Right cardiac atrium (tissue), 5 donors: Measurements from ENCODE around the gene HCN4. TPM values are rescaled to one million over a fixed set of nuclear protein-coding genes. Genes with fewer than 3 reads are reported as not detected.

Experiments
- ATAC-seq, 2 donors: fragments of 200-7000 bp; cut with Tn5 transposase; one replicate each; pipeline versions ENCODE4 v1.8.0 to v1.9.1; 2020; ENCODE audit warnings: moderate library complexity in 2 of 2, mild to moderate bottlenecking in 1 of 2
- DNase-seq, 3 donors: peaks; one replicate each; pipeline ENCODE4 v3.0.0-alpha.2; 2020
- H3K27ac ChIP-seq: one replicate; pipeline ENCODE4 v1.5.1; 2013; ENCODE audit warnings: mild to moderate bottlenecking, low read length, control low read depth, moderate library complexity
- H3K27me3 ChIP-seq: one replicate; pipeline ENCODE4 v1.6.1; 2013; ENCODE audit not compliant: control insufficient read depth, insufficient read depth
- H3K4me1 ChIP-seq: one replicate; pipeline ENCODE4 v1.6.1; 2013; ENCODE audit warnings: low read length; ENCODE audit not compliant: control insufficient read depth, insufficient read depth
- H3K4me3 ChIP-seq: one replicate; pipeline ENCODE4 v1.5.1; 2013; ENCODE audit warnings: low read length, control low read depth
- H3K9me3 ChIP-seq: one replicate; pipeline ENCODE4 v1.6.1; 2013; ENCODE audit warnings: low read length; ENCODE audit not compliant: control insufficient read depth
- WGBS: extraction: QIAGEN DNeasy Blood & Tissue Kit; methylation state at CpG from one replicate; pipeline ENCODE4 v1.1.7; 2013; 5-methylcytosine and 5-hydroxymethylcytosine counted together
- intact Hi-C, 4 donors: fragments of 100-400 bp; cut with DNase I; formaldehyde crosslinking; loops; one replicate each; pipeline versions ENCODE4 v1.11.0 to v1.14.0; 2022 to 2023
- polyA plus RNA-seq: library from polyadenylated mRNA; stranded (reverse); fragments of 200-250 nt; gene quantifications from one replicate; pipeline ENCODE4 v1.2.3, GENCODE V29; 2013
- total RNA-seq, 4 donors: library from RNA; stranded (reverse); fragmentation: NEBNext Ultra II Directional; extraction: Animal tissue kit (Norgen Biotek cat#: 25700); gene quantifications; one replicate each; pipeline ENCODE4 v1.2.1, GENCODE V29; 2021
- donor health status: healthy with polysubstance abuse.
- donor health status: DM: no; HTN: yes; CAD: no.
- donor health status: DM: no; HTN: no; CAD: no.
- donor health status: DM: no; HTN: yes; CAD: no; lungs with severe emphysema.
- donor health status: DM: yes; HTN: yes; CAD: no.

The HCN4 gene
- total and polyA plus RNA-seq, 5 donors: 25.7 to 61.7 (median 46.2) TPM

DNA sequence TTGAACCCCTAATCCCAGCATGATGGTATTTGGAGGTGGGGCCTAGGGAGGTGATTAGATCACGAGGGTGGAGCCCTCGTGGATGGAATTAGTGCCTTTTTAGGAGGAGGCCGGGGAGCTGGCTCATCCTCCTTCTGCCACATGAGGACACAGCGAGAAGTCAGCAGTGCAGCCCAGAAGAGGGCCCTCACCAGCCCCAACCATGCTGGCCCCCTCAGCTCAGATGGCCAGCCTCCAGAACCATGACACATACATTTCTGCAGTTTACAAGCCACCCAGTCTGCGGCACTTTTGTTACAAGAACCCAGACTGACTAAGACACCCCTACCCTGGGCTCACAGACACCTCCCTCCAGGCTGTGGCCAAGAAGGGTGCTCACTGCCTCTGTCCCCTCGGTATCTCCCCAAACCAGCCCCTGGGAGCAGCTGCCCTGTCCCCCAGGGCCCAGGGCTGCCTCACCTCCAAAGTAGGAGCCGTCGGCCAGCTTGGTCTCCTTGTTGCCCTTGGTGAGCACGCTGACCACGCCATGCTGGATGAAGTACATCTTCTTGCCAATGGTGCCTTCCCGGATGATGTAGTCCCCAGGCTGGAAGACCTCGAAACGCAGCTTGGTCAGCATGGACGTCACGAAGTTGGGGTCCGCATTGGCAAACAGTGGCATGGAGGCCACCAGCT lies 44.1 kb downstream of the HCN4 start:
- 88% methylated on average over 16 of the region's 16 CpGs for WGBS
- no peaks in the 10 kb centered on the region for H3K9me3 ChIP-seq
- H3K4me1 ChIP-seq: no peaks in the 10 kb centered on the region
- no peak overlapping the region for H3K4me3 ChIP-seq
- peak in 1 of 3 donors; percentile 42 for DNase-seq
- intact Hi-C loops: no loop called here
- H3K27ac ChIP-seq: no peak overlapping the region
- ATAC-seq: peak in 1 of 2 donors; percentile 17
- H3K27me3 ChIP-seq: no peaks in the 10 kb centered on the region

DNA sequence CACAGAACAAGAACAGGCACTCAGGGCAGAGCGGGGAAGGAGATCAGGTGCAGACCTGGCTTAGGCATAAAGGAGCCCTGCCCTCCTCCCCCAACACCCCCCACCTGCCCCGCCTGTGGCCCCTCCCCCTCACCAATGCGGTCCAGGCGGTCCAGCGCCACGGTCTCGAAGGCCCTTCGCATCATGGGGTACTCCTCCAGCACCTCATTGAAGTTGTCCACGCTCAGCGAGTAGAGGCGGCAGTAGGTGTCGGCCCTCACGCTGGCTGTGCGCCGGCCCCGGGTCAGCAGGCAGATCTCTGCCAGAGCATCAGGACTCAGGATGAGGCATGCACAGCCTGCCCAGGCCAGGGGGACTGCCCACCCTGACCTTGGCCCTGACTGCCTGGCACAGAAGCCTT lies 44.8 kb downstream of the HCN4 start:
- 82% methylated on average over 16 of the region's 16 CpGs for WGBS
- no peak overlapping the region for H3K4me3 ChIP-seq

DNA sequence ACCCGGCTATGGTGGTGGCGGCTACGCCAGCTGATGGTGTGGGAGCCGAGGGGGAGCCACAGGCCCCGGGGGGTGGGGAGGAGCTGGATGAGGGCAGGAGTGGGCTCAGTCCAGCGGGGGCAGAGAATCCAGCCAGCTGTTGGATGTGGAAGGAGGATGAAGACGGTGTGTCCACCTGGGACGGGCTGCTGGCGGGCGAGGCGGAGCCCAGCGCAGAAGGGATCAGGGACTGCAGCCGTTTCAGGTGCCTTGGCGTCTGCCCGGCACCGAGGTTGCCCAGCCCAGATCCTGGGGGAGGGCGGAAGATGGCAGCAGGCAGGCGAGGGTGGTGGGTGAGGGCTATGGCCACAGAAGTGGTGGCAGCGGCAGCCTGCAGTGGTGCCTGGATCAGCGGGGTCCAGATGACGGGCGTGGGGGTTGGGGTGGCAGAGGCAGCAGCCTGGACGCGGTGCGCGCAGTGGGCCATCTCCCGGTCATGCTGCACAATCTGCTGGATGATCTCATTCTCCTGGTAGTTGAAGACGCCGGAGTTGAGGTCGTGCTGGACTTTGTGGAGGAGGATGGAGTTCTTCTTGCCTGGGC lies 45.3 kb downstream of the HCN4 start:
- no peak overlapping the region for H3K27ac ChIP-seq
- intact Hi-C loops: no loop called here
- peak in 1 of 3 donors; percentile 41 for DNase-seq
- H3K9me3 ChIP-seq: no peaks in the 10 kb centered on the region
- 85% methylated on average over 30 of the region's 30 CpGs for WGBS
- H3K27me3 ChIP-seq: no peaks in the 10 kb centered on the region
- ATAC-seq: no peak
- H3K4me1 ChIP-seq: no peaks in the 10 kb centered on the region
- no peak overlapping the region for H3K4me3 ChIP-seq

More for the DNA sequence above, 44.8 kb downstream of the HCN4 start:
- peak; percentile 56 to 58 for ATAC-seq
- Histone ChIP-seq H3K9me3 (no peaks in the 10 kb centered on the region), H3K27me3 (no peaks in the 10 kb centered on the region), H3K27ac (no peak overlapping the region), H3K4me1 (no peaks in the 10 kb centered on the region)
- intact Hi-C loops: no loop called here
- DNase-seq: peak in 2 of 3 donors; percentile 80 to 82

DNA sequence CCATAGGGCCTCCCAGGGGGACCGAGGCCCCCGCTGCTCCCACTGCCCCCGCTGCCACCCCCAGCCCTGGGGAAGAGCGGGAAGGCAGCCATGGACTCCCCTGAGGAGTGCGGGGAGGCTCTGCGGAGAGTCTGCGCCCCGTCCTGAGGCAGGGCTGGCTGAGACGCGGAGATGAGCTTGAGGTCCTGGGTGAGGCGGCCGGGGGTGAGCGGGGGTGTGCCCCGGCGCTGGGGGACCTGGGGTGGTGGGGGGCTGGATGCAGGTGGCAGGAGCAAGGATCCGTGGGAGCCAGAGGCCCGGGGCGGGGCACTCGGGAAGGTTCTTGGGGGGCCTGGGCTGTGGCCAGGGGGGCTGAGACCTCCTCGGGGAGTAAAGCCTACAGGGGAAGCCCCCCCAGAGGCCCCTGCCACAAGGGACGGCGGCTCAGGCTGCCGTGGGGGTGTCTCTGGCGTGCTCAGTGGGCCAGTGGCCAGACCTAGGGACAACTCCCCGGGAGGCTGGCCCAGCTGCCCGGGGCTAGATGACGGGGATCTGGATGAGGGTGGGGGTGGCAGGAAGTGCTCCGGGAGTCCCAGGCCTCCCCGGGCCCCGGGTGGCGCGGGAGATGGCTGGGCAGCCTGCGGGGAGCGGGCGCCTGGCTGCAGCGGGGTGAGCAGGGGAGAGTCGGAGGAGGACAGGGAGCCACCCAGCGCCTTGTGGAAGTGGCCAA lies 45.9 kb downstream of the HCN4 start:
- Histone ChIP-seq H3K4me3 (no peak overlapping the region), H3K27ac (no peak overlapping the region), H3K27me3 (no peaks in the 10 kb centered on the region), H3K4me1 (no peaks in the 10 kb centered on the region), H3K9me3 (no peaks in the 10 kb centered on the region)
- peak in 1 of 3 donors; percentile 49 for DNase-seq
- intact Hi-C loops: no loop called here
- WGBS: 80% methylated on average over 38 of the region's 38 CpGs
- no peak for ATAC-seq

DNA sequence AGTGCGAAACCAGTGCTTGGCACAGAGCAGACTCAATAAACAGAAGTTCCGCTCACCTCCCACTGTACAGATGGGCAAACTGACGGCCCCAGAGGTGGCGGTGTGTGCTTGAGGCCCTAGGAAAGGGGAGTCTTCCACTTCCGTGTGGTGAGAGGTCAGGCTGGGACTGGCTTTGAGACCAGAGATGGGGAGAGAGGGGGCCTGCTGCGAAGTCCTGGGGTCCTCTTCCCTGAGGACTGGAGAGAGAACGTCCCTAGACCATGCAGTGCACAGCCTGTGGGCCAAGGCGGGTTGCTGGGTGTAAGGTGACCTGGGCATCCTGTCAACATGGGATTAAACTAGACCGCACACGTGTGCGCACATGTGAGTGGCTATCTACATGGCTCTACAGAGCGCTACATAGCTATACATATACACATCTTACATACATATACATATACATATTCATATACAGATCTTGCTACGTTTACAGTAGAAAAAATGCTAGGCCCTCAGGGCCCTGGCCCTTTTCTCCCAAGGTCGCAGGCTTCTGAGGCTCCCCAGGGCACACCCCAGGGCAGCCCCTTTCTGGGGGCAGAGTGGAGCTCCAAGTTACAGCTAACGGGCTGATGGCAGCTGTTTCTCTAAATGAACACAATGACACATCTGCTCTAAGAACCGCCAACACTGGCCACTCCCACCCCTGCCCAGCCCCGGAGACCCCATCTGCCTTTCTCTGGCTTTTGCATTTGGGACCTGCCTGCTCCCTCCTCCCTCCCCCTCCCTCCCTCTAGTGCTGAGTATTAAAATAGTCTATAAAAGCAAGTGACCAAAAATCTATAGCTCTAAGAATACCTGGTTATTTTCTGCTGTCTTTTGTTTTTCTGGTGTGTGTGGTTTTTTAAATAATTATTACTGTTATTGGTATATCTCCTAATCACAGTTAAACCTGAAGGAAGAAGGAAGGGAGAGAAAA lies 47.0 kb downstream of the HCN4 start:
- no peak overlapping the region for H3K4me3 ChIP-seq
- DNase-seq (no peak), ATAC-seq (no peak)
- intact Hi-C loops: no loop called here
- no peaks in the 10 kb centered on the region for H3K27me3 ChIP-seq
- H3K9me3 ChIP-seq: no peaks in the 10 kb centered on the region
- no peaks in the 10 kb centered on the region for H3K4me1 ChIP-seq
- WGBS: 79% methylated on average over 17 of the region's 17 CpGs
- no peak overlapping the region for H3K27ac ChIP-seq

DNA sequence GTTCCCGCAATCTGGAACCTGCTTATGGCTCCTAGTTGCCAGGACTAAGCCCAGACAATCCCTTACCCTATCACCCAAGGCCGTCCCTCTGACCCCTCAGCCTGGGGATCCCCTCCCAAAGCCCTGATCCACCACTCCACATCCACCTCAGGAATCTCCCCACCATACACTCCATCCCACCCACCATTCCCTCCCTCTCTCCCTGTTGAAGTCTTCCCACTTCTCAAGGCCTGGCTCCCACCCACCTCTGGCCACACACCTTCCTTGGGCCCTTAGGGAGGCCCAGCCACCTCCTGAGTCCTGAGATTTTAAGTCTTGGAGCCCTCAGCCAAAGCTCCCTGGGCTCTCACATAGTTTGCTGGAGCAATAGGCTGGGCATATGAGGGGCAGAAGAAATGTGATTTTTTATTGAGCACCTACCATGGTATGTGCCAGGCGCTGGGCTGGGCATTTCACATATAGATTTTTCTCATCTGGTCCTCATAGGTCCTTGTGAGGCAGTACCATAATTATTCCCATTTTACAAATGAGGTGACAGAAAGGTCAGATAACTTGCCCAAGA lies 48.1 kb downstream of the HCN4 start:
- Histone ChIP-seq H3K4me1 (no peaks in the 10 kb centered on the region), H3K27ac (no peak overlapping the region), H3K9me3 (no peaks in the 10 kb centered on the region), H3K4me3 (no peak overlapping the region), H3K27me3 (no peaks in the 10 kb centered on the region)
- intact Hi-C loops: no loop called here
- no peak for DNase-seq
- ATAC-seq: no peak
- WGBS: 94% methylated on average over 3 of the region's 3 CpGs

DNA sequence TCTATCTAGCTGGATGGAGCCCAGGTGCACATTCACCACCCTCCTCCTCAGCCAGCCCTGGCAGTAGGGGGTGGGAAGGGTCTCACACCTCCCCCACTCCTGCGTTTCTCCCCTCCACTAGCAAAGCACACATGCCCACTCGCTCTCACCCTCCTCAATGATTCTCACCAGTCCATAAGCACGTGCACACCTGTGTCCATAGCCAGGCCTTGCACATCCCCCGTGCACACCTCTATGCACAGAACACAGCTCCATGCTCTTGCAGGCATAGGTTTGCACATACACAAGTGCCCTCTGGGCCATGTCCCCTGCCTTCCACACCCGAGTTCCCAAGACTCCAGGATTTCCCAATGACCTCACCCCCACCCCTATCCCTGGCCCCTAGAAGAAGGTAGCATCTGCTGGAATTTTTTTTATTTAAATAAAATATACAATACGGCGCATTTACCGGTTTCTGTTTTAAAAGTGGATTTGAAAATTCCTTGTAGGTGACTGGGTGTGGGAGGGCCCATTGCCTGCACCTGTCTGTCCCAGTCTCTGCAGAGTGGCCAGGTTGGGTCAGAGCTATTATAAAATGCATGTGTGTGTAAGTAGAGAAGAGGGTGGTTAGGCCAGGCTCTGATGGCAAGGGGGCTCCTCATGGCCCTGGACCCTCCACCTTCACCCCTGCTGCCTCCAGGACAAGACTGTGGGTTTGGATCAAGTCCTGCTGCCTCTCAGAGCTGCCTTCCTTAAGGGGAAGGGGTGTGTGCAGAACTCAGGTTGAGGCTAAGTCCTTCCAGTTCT lies 49.1 kb downstream of the HCN4 start:
- H3K27me3 ChIP-seq: no peaks in the 10 kb centered on the region
- ATAC-seq: no peak
- 68% methylated on average over 8 of the region's 8 CpGs for WGBS

DNA sequence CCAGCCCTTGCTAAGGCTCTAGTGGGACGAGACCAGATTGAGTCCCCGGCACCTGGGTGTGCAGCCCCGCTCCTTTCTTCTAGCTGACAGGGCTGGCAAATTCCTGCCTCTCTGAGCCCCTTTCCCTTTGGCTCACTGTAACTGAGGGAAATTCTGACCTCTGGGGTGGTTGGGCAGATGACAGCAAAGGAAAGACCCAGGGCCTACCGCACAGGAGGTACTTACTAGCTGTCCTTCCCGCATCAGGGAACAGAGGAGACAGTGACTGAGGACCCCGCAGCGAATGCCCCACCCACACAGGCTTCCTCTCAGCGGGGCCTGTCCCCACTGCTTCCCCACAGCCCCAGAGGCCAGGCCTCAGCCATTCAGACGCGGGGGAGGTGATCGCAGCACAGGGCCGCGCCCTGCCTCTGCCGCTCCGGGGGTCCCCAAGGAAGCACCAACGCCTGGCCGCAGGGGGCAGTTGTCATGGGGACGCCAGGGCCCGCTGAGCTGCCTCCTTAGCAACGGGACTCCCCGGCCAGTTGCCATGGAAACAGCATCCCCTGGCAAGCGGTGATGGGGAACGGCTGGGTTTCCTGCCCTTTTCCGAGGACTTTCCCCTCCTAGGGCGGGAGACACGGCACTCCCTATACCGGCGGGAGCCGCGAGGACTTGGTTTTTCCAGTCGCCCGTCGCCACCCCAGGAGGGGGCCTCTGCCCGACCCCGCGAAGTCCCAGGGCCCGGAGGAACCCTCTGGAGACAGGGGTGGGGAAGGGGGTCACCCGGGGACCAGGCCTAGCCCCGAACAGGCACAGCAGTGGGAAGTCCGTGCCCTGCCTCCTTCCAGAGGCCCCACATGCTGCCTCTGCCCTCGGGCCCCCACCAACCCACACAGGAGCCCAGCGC lies 50.1 kb downstream of the HCN4 start:
- H3K27ac ChIP-seq: no peak overlapping the region
- intact Hi-C loops: no loop called here
- H3K27me3 ChIP-seq: no peaks in the 10 kb centered on the region
- H3K9me3 ChIP-seq: no peaks in the 10 kb centered on the region
- no peak overlapping the region for H3K4me3 ChIP-seq
- DNase-seq: peak in 1 of 3 donors; percentile 59
- 16% methylated on average over 42 of the region's 42 CpGs for WGBS
- H3K4me1 ChIP-seq: no peaks in the 10 kb centered on the region
- ATAC-seq: peak; percentile 9 to 32

More for the DNA sequence above, 49.1 kb downstream of the HCN4 start:
- no peak overlapping the region for H3K27ac ChIP-seq
- no peaks in the 10 kb centered on the region for H3K4me1 ChIP-seq
- no peaks in the 10 kb centered on the region for H3K9me3 ChIP-seq
- no peak overlapping the region for H3K4me3 ChIP-seq
- intact Hi-C loops: no loop called here
- DNase-seq: no peak

DNA sequence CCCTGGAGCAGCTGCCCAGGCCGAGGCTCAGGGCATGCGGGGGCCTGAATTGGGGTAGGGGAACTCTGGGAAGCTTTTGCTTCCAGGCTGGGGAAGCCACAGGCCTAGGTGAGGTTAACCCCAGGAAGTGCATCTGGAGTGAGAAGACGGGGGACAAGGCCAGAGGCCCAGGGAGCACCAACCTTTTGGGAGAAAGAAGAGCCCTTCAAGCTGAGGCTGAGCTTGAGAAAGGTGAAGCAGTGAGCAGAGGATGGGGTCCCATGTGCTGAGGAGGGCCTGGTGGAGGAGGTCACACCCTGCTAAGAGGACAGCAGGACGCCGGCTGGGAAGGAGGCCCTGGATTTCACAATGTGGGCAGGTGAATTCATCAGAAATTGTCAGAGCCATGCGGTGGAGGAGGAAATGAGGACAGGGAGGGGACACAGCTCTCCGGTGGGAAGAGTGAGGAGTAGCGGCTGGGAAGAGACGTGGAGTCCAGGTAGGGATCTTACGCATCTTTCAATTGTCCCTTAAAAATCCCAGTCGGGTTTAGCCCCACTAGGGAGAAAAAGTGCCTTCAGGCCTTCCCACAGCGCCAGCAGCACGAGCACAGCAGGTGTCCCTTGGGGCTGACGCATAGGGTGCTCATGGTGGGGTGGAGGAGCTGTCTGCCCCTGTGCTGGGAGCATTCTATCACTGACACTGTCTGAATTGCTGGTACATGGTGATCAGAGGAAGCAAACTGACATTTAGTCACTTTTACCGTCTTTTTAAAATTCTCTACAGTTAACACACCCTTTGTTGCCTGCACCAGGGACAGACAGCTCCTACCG lies 50.9 kb downstream of the HCN4 start:
- intact Hi-C loops: no loop called here
- 74% methylated on average over 16 of the region's 16 CpGs for WGBS
- Histone ChIP-seq H3K9me3 (no peaks in the 10 kb centered on the region), H3K4me3 (no peak overlapping the region), H3K4me1 (no peaks in the 10 kb centered on the region), H3K27me3 (no peaks in the 10 kb centered on the region), H3K27ac (no peak overlapping the region)
- ATAC-seq (no peak), DNase-seq (no peak)
